ENCODE measurements around the gene ZNF580. TPM values are rescaled to one million over a fixed set of nuclear protein-coding genes. Genes with fewer than 3 reads are reported as not detected.

Gene ZNF580
- total RNA-seq, 1 donor from 2014 or later = 10.4 TPM

DNA sequence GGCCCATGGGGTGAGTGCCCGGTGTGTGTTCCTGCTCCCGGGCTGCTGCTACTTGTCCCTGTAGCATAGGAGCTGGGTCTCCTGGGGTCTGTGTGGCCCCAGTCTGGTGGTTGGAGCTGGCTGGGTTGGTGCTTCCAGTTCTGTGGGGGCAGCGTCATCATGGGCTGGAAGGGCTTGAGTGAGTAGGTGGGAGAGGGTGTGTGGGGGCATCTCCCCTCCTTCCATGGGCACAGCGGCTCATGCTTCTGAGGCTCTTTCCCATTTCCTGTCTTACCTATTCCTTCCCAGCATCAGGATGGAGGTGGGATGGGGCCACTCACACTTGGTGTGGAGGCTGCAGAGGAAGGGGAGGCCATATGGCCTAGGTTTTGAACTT, 26.2 kb downstream of the ZNF580 start:
- no peak for DNase-seq (ENCODE audit: low read depth)
- TF ChIP-seq, protein P1, sequence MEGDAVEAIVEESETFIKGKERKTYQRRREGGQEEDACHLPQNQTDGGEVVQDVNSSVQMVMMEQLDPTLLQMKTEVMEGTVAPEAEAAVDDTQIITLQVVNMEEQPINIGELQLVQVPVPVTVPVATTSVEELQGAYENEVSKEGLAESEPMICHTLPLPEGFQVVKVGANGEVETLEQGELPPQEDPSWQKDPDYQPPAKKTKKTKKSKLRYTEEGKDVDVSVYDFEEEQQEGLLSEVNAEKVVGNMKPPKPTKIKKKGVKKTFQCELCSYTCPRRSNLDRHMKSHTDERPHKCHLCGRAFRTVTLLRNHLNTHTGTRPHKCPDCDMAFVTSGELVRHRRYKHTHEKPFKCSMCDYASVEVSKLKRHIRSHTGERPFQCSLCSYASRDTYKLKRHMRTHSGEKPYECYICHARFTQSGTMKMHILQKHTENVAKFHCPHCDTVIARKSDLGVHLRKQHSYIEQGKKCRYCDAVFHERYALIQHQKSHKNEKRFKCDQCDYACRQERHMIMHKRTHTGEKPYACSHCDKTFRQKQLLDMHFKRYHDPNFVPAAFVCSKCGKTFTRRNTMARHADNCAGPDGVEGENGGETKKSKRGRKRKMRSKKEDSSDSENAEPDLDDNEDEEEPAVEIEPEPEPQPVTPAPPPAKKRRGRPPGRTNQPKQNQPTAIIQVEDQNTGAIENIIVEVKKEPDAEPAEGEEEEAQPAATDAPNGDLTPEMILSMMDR (IDR thresholded peaks at IDR 0.05; ENCODE audit: insufficient read depth, low read length, poor library complexity, severe bottlenecking) = no peak
- no peak overlapping the region for H3K4me3 ChIP-seq (ENCODE audit: low read depth, low read length)
- no peaks in the 10 kb centered on the region for H3K27me3 ChIP-seq (ENCODE audit: control insufficient read depth, insufficient read depth, low read length)
- H3K36me3 ChIP-seq (ENCODE audit: control insufficient read depth, insufficient read depth, low read length) = peaks cover 13% of the 10 kb centered on the region

GRCh38 chr19:55667511-55667910, 26.7 kb downstream of the ZNF580 start:
- DNase-seq (ENCODE audit: low read depth) = no peak
- Histone ChIP-seq H3K27me3 (ENCODE audit: control insufficient read depth, insufficient read depth, low read length) (no peaks in the 10 kb centered on the region), H3K36me3 (ENCODE audit: control insufficient read depth, insufficient read depth, low read length) (peaks cover 12% of the 10 kb centered on the region), H3K4me3 (ENCODE audit: low read depth, low read length) (no peak overlapping the region)
- TF ChIP-seq, protein P1 (IDR thresholded peaks at IDR 0.05; ENCODE audit: insufficient read depth, low read length, poor library complexity, severe bottlenecking) = no peak

DNA sequence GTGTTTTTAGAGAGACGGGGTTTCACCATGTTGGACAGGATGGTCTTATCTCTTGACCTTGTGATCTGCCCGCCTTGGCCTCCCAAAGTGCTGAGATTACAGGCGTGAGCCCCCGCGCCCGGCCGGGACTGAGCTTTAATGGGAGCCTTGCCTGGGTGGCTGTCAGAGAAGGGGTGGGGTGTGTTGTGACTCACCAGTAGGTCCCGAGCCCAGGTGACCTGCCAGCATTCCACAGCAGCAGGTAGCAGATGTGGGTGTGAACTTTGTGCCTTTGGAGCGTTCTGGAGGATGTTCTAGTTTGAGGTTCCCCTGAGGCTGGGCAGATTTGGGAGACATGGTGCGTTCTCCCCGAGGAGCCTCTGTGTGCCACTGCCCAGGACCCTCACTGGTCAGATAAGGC, 27.2 kb downstream of the ZNF580 start:
- Histone ChIP-seq H3K36me3 (ENCODE audit: control insufficient read depth, insufficient read depth, low read length) (peaks cover 9% of the 10 kb centered on the region), H3K4me3 (ENCODE audit: low read depth, low read length) (no peak overlapping the region), H3K27me3 (ENCODE audit: control insufficient read depth, insufficient read depth, low read length) (no peaks in the 10 kb centered on the region)
- DNase-seq (ENCODE audit: low read depth) = no peak
- TF ChIP-seq, protein P1 (IDR thresholded peaks at IDR 0.05; ENCODE audit: insufficient read depth, low read length, poor library complexity, severe bottlenecking) = no peak

DNA sequence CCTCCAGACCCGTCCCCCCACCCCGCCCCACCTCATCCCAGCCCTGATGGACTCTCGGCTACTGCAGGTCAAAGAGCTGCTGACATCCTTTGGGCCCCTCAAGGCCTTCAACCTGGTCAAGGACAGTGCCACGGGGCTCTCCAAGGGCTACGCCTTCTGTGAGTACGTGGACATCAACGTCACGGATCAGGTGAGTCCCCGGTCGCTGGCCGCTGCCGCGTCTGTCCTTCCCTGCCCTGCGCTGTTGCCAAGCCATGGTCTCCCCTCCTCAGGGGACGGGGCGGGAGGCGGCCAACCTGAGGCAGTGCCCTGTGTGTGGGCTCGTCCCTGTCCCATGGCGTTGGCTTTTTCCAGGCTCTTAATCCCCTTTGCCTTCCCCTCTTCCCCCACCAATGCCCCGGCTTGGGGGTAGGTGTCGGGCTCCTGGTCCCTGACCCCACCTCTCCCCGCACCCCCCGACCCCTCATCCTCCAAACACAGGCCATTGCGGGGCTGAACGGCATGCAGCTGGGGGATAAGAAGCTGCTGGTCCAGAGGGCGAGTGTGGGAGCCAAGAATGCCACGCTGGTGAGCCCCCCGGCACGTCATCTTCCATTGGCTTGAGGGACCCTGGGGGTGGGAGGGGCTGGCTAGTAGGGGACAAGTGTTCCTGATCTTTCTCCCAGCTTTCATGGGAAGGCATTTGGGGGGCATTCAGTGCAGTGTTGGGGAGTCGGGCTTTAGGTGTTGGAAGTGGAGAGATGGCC, 28.0 kb downstream of the ZNF580 start:
- Histone ChIP-seq H3K4me3 (ENCODE audit: low read depth, low read length) (no peak overlapping the region), H3K27me3 (ENCODE audit: control insufficient read depth, insufficient read depth, low read length) (no peaks in the 10 kb centered on the region), H3K36me3 (ENCODE audit: control insufficient read depth, insufficient read depth, low read length) (peaks cover 6% of the 10 kb centered on the region)
- TF ChIP-seq, protein P1 (IDR thresholded peaks at IDR 0.05; ENCODE audit: insufficient read depth, low read length, poor library complexity, severe bottlenecking) = no peak
- DNase-seq (ENCODE audit: low read depth) = no peak

DNA sequence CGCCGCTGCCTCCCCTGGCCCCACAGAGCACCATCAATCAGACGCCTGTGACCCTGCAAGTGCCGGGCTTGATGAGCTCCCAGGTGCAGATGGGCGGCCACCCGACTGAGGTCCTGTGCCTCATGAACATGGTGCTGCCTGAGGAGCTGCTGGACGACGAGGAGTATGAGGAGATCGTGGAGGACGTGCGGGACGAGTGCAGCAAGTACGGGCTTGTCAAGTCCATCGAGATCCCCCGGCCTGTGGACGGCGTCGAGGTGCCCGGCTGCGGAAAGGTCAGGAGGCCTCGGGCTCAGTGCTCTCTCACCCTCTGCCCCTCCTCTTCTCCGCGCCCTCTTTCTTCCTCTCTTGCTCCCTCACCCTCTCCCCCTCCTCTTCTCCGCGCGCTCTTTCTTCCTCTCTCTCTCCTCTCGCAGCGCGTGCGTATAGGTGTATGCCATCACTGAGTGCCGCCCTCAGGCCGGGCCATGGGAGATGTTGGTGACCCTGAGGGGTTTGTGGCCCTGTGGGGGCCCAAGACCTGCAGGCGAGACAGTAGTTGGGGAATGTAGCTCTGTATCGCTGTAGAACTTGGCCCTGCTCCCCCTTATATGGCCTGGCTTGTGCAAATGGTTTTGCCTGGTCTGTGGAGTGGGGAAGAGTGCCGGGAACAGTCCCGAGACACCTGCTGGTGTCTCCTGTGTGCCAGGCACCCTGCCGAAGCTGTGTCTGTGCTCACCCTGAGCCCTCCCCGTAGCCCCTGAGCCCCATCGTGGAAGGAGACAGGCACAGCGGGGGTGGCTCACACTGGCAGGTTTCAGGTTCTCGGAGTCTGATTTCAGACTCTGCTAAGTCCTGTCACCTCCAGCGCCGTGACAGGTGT, 28.8 kb downstream of the ZNF580 start:
- no peak overlapping the region for H3K4me3 ChIP-seq (ENCODE audit: low read depth, low read length)
- DNase-seq (ENCODE audit: low read depth) = no peak
- no peaks in the 10 kb centered on the region for H3K27me3 ChIP-seq (ENCODE audit: control insufficient read depth, insufficient read depth, low read length)
- peaks cover 6% of the 10 kb centered on the region for H3K36me3 ChIP-seq (ENCODE audit: control insufficient read depth, insufficient read depth, low read length)
- TF ChIP-seq, protein P1 (IDR thresholded peaks at IDR 0.05; ENCODE audit: insufficient read depth, low read length, poor library complexity, severe bottlenecking) = no peak
